ENCODE measurements around the gene DNAAF9.

DNA sequence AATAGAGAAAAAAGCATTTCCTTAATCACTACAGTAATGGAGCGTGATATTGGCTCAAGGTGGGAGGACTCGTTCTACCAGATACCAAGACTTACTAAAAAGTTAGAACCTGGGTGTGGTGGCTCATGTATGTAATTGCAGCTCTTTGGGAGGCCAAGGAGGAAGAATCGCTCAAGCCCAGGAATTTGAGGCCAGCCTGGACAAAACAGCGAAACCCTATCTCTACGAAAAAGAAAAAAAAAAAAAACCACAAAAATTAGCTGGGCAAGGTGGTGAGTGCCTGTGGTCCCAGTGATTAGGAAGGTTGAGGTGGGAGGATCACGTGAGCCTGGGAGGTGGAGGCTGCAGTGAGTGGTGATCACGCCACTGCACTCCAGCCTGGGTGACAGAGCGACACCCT is 39.3 kb upstream of the DNAAF9 start:
- TF ChIP-seq, protein P1, sequence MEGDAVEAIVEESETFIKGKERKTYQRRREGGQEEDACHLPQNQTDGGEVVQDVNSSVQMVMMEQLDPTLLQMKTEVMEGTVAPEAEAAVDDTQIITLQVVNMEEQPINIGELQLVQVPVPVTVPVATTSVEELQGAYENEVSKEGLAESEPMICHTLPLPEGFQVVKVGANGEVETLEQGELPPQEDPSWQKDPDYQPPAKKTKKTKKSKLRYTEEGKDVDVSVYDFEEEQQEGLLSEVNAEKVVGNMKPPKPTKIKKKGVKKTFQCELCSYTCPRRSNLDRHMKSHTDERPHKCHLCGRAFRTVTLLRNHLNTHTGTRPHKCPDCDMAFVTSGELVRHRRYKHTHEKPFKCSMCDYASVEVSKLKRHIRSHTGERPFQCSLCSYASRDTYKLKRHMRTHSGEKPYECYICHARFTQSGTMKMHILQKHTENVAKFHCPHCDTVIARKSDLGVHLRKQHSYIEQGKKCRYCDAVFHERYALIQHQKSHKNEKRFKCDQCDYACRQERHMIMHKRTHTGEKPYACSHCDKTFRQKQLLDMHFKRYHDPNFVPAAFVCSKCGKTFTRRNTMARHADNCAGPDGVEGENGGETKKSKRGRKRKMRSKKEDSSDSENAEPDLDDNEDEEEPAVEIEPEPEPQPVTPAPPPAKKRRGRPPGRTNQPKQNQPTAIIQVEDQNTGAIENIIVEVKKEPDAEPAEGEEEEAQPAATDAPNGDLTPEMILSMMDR (IDR thresholded peaks at IDR 0.05; ENCODE audit: extremely low read depth in 1 of 2, insufficient read depth in 1 of 2, low read depth in 1 of 2, low read length in 2 of 2): no peak
- TF ChIP-seq JUN (IDR thresholded peaks at IDR 0.05; ENCODE audit: borderline replicate concordance, insufficient read depth, insufficient read length, low read depth): no peak
- no peak for TF ChIP-seq POLR2AphosphoS5 (IDR thresholded peaks at IDR 0.05; ENCODE audit: insufficient read depth, low read depth, low read length)
- TF ChIP-seq, protein P2, sequence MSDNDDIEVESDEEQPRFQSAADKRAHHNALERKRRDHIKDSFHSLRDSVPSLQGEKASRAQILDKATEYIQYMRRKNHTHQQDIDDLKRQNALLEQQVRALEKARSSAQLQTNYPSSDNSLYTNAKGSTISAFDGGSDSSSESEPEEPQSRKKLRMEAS (IDR thresholded peaks at IDR 0.05; ENCODE audit: insufficient read depth, insufficient read length): no peak
- TF ChIP-seq EZH2 (IDR thresholded peaks at IDR 0.05; ENCODE audit: borderline replicate concordance, low read depth, low read length, severe bottlenecking): no peak
- no peak for TF ChIP-seq FOS (IDR thresholded peaks at IDR 0.05; ENCODE audit: borderline replicate concordance, insufficient read depth, low read length)

Measured in endothelial cell of umbilical vein (primary cell).